Skin of body (tissue), 2 donors: ENCODE data around the gene CNTN5. TPM values are rescaled to one million over a fixed set of nuclear protein-coding genes. Genes with fewer than 3 reads are reported as not detected.
"Not testable (repeated sequence)": the region's sequence is repeated elsewhere in the genome, so short reads cannot be mapped to it uniquely, and the experiment has no call there.

ENCODE experiments used
- DNase-seq: peaks from one replicate; lab custom pipeline; 2025; lab: John Stamatoyannopoulos, UW
- total RNA-seq: library from RNA; depleted of rRNA; stranded (reverse); fragments of >200 nt; gene quantifications from one replicate; pipeline ENCODE4 v1.2.3, GENCODE V29; 2014

CNTN5 gene
- total RNA-seq, 1 donor from 2014 or later = 3.4 TPM

GRCh38 chr11:100182927-100183326 lies 1162.2 kb downstream of the CNTN5 start:
- DNase-seq = no peak

GRCh38 chr11:100185588-100185987 lies 1164.8 kb downstream of the CNTN5 start:
- DNase-seq = no peak

GRCh38 chr11:100188137-100188783 lies 1167.5 kb downstream of the CNTN5 start:
- no peak for DNase-seq

GRCh38 chr11:100190395-100190794 lies 1169.6 kb downstream of the CNTN5 start:
- DNase-seq = no peak

- no peak for DNase-seq
Observed at GRCh38 chr11:100192181-100192580, 1171.4 kb downstream of the CNTN5 start.

- DNase-seq = no peak
Observed at GRCh38 chr11:100203789-100204188, 1183.0 kb downstream of the CNTN5 start.

GRCh38 chr11:100205926-100206325 lies 1185.2 kb downstream of the CNTN5 start:
- DNase-seq = no peak

GRCh38 chr11:100208207-100208606 lies 1187.5 kb downstream of the CNTN5 start:
- DNase-seq = no peak

GRCh38 chr11:100214791-100215190 lies 1194.0 kb downstream of the CNTN5 start:
- DNase-seq = no peak

- DNase-seq = no peak
Observed at GRCh38 chr11:100220801-100221200, 1200.1 kb downstream of the CNTN5 start.

GRCh38 chr11:100221791-100222190 lies 1201.0 kb downstream of the CNTN5 start:
- DNase-seq = no peak

- DNase-seq = no peak
Observed at GRCh38 chr11:100224541-100225034, 1203.8 kb downstream of the CNTN5 start.

- DNase-seq = no peak
Observed at GRCh38 chr11:100229086-100229485, 1208.3 kb downstream of the CNTN5 start.

GRCh38 chr11:100232006-100232405 lies 1211.3 kb downstream of the CNTN5 start:
- DNase-seq = no peak

- no peak for DNase-seq
Observed at GRCh38 chr11:100235085-100235484, 1214.3 kb downstream of the CNTN5 start.

GRCh38 chr11:100240025-100240539 lies 1219.3 kb downstream of the CNTN5 start:
- no peak for DNase-seq

GRCh38 chr11:100247704-100248103 lies 1227.0 kb downstream of the CNTN5 start:
- DNase-seq = no peak

GRCh38 chr11:100257238-100257803 lies 1236.6 kb downstream of the CNTN5 start:
- DNase-seq = not testable (repeated sequence)

GRCh38 chr11:100269516-100269915 lies 1248.8 kb downstream of the CNTN5 start:
- no peak for DNase-seq

- no peak for DNase-seq
Observed at GRCh38 chr11:100273066-100273815, 1252.5 kb downstream of the CNTN5 start.

GRCh38 chr11:100274466-100274865 lies 1253.7 kb downstream of the CNTN5 start:
- not testable (repeated sequence) for DNase-seq

- no peak for DNase-seq
Observed at GRCh38 chr11:100294748-100295147, 1274.0 kb downstream of the CNTN5 start.
